WTC11 (cell line): ENCODE results near the gene PFKP.

Experiments
- ATF1 ChIP-seq: sonication (generic); formaldehyde crosslinking; IDR thresholded peaks from 2 replicates; pipeline ENCODE4 v1.8.1; 2023; ENCODE audit warnings: mild to moderate bottlenecking, moderate library complexity, missing genetic modification reagents
- CTCF ChIP-seq: fragments of 200-600 bp; IDR thresholded peaks from 2 replicates; pipeline ENCODE4 v1.8.0; 2022; ENCODE audit warnings: antibody characterized with exemption
- E2F1 ChIP-seq: sonication (generic); formaldehyde crosslinking; IDR thresholded peaks from 2 replicates; pipeline ENCODE4 v1.8.0; 2022; ENCODE audit warnings: mild to moderate bottlenecking, missing genetic modification reagents
- FOXP1 ChIP-seq: sonication (generic); formaldehyde crosslinking; IDR thresholded peaks from 2 replicates; pipeline ENCODE4 v1.8.0; 2022; ENCODE audit warnings: missing genetic modification reagents, mild to moderate bottlenecking, moderate library complexity, borderline replicate concordance
- KAT7 ChIP-seq: sonication (generic); formaldehyde crosslinking; IDR thresholded peaks from 2 replicates; pipeline ENCODE4 v1.8.1; 2023; ENCODE audit warnings: missing genetic modification reagents, mild to moderate bottlenecking, borderline replicate concordance
- PRDM15 ChIP-seq: sonication (generic); formaldehyde crosslinking; IDR thresholded peaks from 2 replicates; pipeline ENCODE4 v1.8.0; 2022; ENCODE audit warnings: missing genetic modification reagents
- RELA ChIP-seq: sonication (generic); formaldehyde crosslinking; IDR thresholded peaks from 2 replicates; pipeline ENCODE4 v1.8.1; 2022; ENCODE audit warnings: missing genetic modification reagents, mild to moderate bottlenecking, borderline replicate concordance
- ZBTB21 ChIP-seq: sonication (generic); formaldehyde crosslinking; IDR thresholded peaks from 2 replicates; pipeline ENCODE4 v1.8.1; 2023; ENCODE audit warnings: mild to moderate bottlenecking, missing genetic modification reagents, borderline replicate concordance

- TF ChIP-seq ATF1 (CRISPR knock-in tag) (no peak), RELA (CRISPR knock-in tag) (no peak), CTCF (no peak), FOXP1 (CRISPR knock-in tag) (no peak), KAT7 (CRISPR knock-in tag) (no peak), E2F1 (CRISPR knock-in tag) (no peak), ZBTB21 (CRISPR knock-in tag) (no peak), PRDM15 (CRISPR knock-in tag) (no peak)
These were observed 62.4 kb downstream of the PFKP start for GRCh38 chr10:3129581-3130340.
